ENCODE measurements around the gene CADPS. TPM values are rescaled to one million over a fixed set of nuclear protein-coding genes. Genes with fewer than 3 reads are reported as not detected.

CADPS gene
- total RNA-seq, 1 experiment from 2014 or later = not detected

DNA sequence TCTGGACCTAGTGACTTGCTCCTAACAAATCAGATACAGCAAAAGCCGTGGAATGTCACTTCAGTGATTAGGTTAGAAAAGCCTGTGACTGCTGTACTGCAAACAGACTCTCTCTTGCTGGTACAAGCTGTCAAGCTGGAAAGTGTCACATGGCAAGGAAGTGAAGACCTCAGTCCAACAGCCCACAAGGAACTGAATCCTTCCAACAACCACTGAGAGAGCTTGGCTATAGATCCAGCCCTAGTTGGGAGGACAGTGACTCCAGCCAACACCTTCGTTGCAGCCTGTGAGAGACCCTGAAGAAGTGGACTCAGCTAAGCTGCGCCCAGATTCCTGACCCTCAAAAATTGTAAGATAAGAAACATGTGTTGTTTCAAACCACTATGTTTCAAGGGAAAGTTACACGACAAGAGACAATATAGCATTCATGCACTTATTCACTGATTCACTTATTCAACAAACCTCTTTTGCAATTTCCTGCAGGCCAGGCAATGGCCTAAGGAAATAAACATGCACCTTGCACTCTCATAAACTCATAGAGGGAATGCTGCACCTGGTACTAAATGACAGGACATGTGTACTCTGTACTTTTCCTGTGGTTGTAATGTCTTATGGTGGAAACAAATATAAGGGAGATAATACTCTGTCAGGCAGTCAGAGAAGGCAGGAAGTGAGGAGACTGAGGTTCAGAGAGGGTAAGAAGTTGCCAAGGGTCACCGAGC is 142.9 kb downstream of the CADPS start:
- no peaks in the 10 kb centered on the region for H3K79me2 ChIP-seq (ENCODE audit: low read depth)
- H3K36me3 ChIP-seq (ENCODE audit: low read depth) = no peaks in the 10 kb centered on the region
- H3K4me1 ChIP-seq (replicated peaks; ENCODE audit: insufficient read depth) = no peaks in the 10 kb centered on the region
- no peak overlapping the region for H2AFZ ChIP-seq
- ChIA-PET POLR2A (ENCODE audit: unreplicated experiment) (no interaction called here), CTCF (interaction anchor here (0.6 kb wide), 1 partner anchor 65 kb away, joined by 3 read pairs; no protein-coding TSS in a partner anchor)
- no TSS peak for BruUV-seq (replicated peaks)
- intact Hi-C loops (cut with micrococcal nuclease; ENCODE audit: unreplicated experiment) = no loop called here
- no peak overlapping the region for H3K4me3 ChIP-seq
- H3K9me3 ChIP-seq (ENCODE audit: insufficient read depth, low read depth) = no peaks in the 10 kb centered on the region
- no peak overlapping the region for H3K27ac ChIP-seq
- no peaks in the 10 kb centered on the region for H3F3A ChIP-seq (ENCODE audit: insufficient read depth, low read depth)
- peaks cover 4% of the 10 kb centered on the region; the same call in 1 of the 2 replicates for H3K27me3 ChIP-seq (ENCODE audit: insufficient read depth, low read depth)
- H4K20me1 ChIP-seq (ENCODE audit: insufficient read depth) = no peaks in the 10 kb centered on the region
- no peak for DNase-seq
- H3K4me2 ChIP-seq = no peak overlapping the region
- H3K9me2 ChIP-seq (ENCODE audit: insufficient read depth) = no peaks in the 10 kb centered on the region
- TF ChIP-seq, protein P1, sequence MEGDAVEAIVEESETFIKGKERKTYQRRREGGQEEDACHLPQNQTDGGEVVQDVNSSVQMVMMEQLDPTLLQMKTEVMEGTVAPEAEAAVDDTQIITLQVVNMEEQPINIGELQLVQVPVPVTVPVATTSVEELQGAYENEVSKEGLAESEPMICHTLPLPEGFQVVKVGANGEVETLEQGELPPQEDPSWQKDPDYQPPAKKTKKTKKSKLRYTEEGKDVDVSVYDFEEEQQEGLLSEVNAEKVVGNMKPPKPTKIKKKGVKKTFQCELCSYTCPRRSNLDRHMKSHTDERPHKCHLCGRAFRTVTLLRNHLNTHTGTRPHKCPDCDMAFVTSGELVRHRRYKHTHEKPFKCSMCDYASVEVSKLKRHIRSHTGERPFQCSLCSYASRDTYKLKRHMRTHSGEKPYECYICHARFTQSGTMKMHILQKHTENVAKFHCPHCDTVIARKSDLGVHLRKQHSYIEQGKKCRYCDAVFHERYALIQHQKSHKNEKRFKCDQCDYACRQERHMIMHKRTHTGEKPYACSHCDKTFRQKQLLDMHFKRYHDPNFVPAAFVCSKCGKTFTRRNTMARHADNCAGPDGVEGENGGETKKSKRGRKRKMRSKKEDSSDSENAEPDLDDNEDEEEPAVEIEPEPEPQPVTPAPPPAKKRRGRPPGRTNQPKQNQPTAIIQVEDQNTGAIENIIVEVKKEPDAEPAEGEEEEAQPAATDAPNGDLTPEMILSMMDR (conservative IDR thresholded peaks at IDR 0.05) = no peak
- no peak for TF ChIP-seq EZH2 (IDR thresholded peaks at IDR 0.05; ENCODE audit: low read depth)

GRCh38 chr3:62727981-62728380 is 147.2 kb downstream of the CADPS start:
- Histone ChIP-seq H3K4me3 (no peak overlapping the region), H4K20me1 (ENCODE audit: insufficient read depth) (no peaks in the 10 kb centered on the region), H3K27me3 (ENCODE audit: insufficient read depth, low read depth) (no peaks in the 10 kb centered on the region; the same call in 1 of the 2 replicates), H2AFZ (no peak overlapping the region), H3K4me1 (replicated peaks; ENCODE audit: insufficient read depth) (no peaks in the 10 kb centered on the region), H3K27ac (no peak overlapping the region), H3K79me2 (ENCODE audit: low read depth) (no peaks in the 10 kb centered on the region), H3K9me3 (ENCODE audit: insufficient read depth, low read depth) (no peaks in the 10 kb centered on the region), H3K9me2 (ENCODE audit: insufficient read depth) (no peaks in the 10 kb centered on the region), H3K4me2 (no peak overlapping the region), H3K36me3 (ENCODE audit: low read depth) (no peaks in the 10 kb centered on the region), H3F3A (ENCODE audit: insufficient read depth, low read depth) (no peaks in the 10 kb centered on the region)
- ChIA-PET POLR2A (ENCODE audit: unreplicated experiment) (no interaction called here), CTCF (no interaction called here)
- intact Hi-C loops (cut with micrococcal nuclease; ENCODE audit: unreplicated experiment) = no loop called here
- no peak for DNase-seq
- no TSS peak for BruUV-seq (replicated peaks)
- no peak for TF ChIP-seq EZH2 (IDR thresholded peaks at IDR 0.05; ENCODE audit: low read depth)

DNA sequence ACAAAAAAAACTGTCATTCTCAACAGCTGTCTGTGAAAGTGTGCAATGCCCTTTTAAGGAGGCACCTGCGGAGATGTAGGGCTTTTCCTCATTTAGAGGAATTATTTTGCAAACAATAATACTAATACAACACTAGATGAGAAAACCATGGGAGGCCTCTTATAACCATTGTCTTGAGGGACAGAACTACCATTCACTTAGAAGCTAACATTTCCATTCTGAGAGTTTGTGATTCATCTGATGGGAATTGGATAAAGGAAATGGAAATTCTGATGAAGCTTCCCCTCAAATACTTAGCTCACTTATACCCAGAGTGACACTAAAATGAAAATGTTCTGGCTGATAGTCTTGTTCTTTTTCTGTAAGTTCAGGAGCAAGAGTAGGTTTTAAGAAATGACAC is 147.7 kb downstream of the CADPS start:
- CTCF ChIA-PET = no interaction called here
- POLR2A ChIA-PET (ENCODE audit: unreplicated experiment) = no interaction called here
- TF ChIP-seq EZH2 (IDR thresholded peaks at IDR 0.05; ENCODE audit: low read depth) = no peak
- TF ChIP-seq, protein P1 (conservative IDR thresholded peaks at IDR 0.05) = no peak

More for the DNA sequence above, 147.7 kb downstream of the CADPS start:
- H3K36me3 ChIP-seq (ENCODE audit: low read depth) = no peaks in the 10 kb centered on the region
- H3K27ac ChIP-seq = no peak overlapping the region
- H3K4me2 ChIP-seq = no peak overlapping the region
- no peaks in the 10 kb centered on the region; the same call in 1 of the 2 replicates for H3K27me3 ChIP-seq (ENCODE audit: insufficient read depth, low read depth)
- no peaks in the 10 kb centered on the region for H3F3A ChIP-seq (ENCODE audit: insufficient read depth, low read depth)
- intact Hi-C loops (cut with micrococcal nuclease; ENCODE audit: unreplicated experiment) = no loop called here
- no peaks in the 10 kb centered on the region for H3K9me3 ChIP-seq (ENCODE audit: insufficient read depth, low read depth)
- H3K9me2 ChIP-seq (ENCODE audit: insufficient read depth) = no peaks in the 10 kb centered on the region
- H4K20me1 ChIP-seq (ENCODE audit: insufficient read depth) = no peaks in the 10 kb centered on the region
- DNase-seq = no peak
- H2AFZ ChIP-seq = no peak overlapping the region
- BruUV-seq (replicated peaks) = no TSS peak
- no peaks in the 10 kb centered on the region for H3K79me2 ChIP-seq (ENCODE audit: low read depth)
- no peak overlapping the region for H3K4me3 ChIP-seq
- no peaks in the 10 kb centered on the region for H3K4me1 ChIP-seq (replicated peaks; ENCODE audit: insufficient read depth)

Data from PC-9 (cell line).